Left ventricle myocardium superior (tissue), 1 donor: ENCODE results near the gene CLUH. TPM values are rescaled to one million over a fixed set of nuclear protein-coding genes. Genes with fewer than 3 reads are reported as not detected.
"Not testable (repeated sequence)": the region's sequence is repeated elsewhere in the genome, so short reads cannot be mapped to it uniquely, and the experiment has no call there.

Experiments used
- ATAC-seq: fragments of 200-7000 bp; cut with Tn5 transposase; one replicate; pipeline ENCODE4 v1.9.1; 2020; ENCODE audit warnings: mild to moderate bottlenecking, moderate library complexity
- DNase-seq: peaks from one replicate; pipeline ENCODE4 v3.0.0-alpha.2; 2020
- intact Hi-C: fragments of 100-400 bp; cut with micrococcal nuclease; formaldehyde crosslinking; loops from one replicate; pipeline ENCODE4 v1.11.0; 2022
- total RNA-seq: library from RNA; stranded (reverse); fragmentation: NEBNext Ultra II Directional; extraction: Animal tissue kit (Norgen Biotek cat#: 25700); gene quantifications from one replicate; pipeline ENCODE4 v1.2.1, GENCODE V29; 2021
- donor health status: DM: no; HTN: yes; CAD: no; lungs with severe emphysema.

The CLUH gene
- total RNA-seq, 1 donor from 2014 or later, result 205 TPM

GRCh38 chr17:2693561-2694380, 17.8 kb downstream of the CLUH start:
- DNase-seq, result no peak
- ATAC-seq, result no peak
- intact Hi-C loops, result no loop called here

- DNase-seq (no peak), ATAC-seq (no peak)
- intact Hi-C loops, result no loop called here
Observed at GRCh38 chr17:2692781-2693135, 18.8 kb downstream of the CLUH start.

- intact Hi-C loops, result no loop called here
- ATAC-seq (no peak), DNase-seq (no peak)
Observed at GRCh38 chr17:2691965-2692780, 19.4 kb downstream of the CLUH start.

GRCh38 chr17:2691069-2691871, 20.3 kb downstream of the CLUH start:
- intact Hi-C loops, result no loop called here
- no peak for DNase-seq
- ATAC-seq, result no peak

GRCh38 chr17:2690165-2691068, 21.1 kb downstream of the CLUH start:
- DNase-seq (no peak), ATAC-seq (no peak)
- intact Hi-C loops, result no loop called here

GRCh38 chr17:2689411-2690164, 22.0 kb downstream of the CLUH start:
- ATAC-seq, result peak; percentile 3
- intact Hi-C loops, result no loop called here
- DNase-seq, result peak; percentile 39

GRCh38 chr17:2688351-2689342, 22.9 kb downstream of the CLUH start:
- intact Hi-C loops, result no loop called here
- ATAC-seq (peak; percentile 49), DNase-seq (peak; percentile 46)

- DNase-seq (no peak), ATAC-seq (no peak)
- intact Hi-C loops, result no loop called here
Observed at GRCh38 chr17:2687074-2687418, 24.5 kb downstream of the CLUH start.

GRCh38 chr17:2685696-2686095, 25.9 kb downstream of the CLUH start:
- intact Hi-C loops, result no loop called here
- DNase-seq (peak; percentile 27), ATAC-seq (no peak)

GRCh38 chr17:2684549-2684948, 27.0 kb downstream of the CLUH start:
- intact Hi-C loops, result no loop called here
- DNase-seq, result peak; percentile 30
- ATAC-seq, result no peak

GRCh38 chr17:2683912-2684311, 27.7 kb downstream of the CLUH start:
- no peak for DNase-seq
- ATAC-seq, result no peak
- intact Hi-C loops, result no loop called here

- ATAC-seq, result no peak
- DNase-seq, result no peak
- intact Hi-C loops, result no loop called here
Observed at GRCh38 chr17:2682176-2682938, 29.2 kb downstream of the CLUH start.

GRCh38 chr17:2681650-2682049, 29.9 kb downstream of the CLUH start:
- no peak for DNase-seq
- intact Hi-C loops, result no loop called here
- ATAC-seq, result no peak

GRCh38 chr17:2680961-2681360, 30.6 kb downstream of the CLUH start:
- ATAC-seq (no peak), DNase-seq (no peak)
- intact Hi-C loops, result no loop called here

- ATAC-seq, intact Hi-C loops, DNase-seq: not testable (repeated sequence)
Observed at GRCh38 chr17:2679247-2679646, 32.3 kb downstream of the CLUH start.

GRCh38 chr17:2672026-2672425, 39.5 kb downstream of the CLUH start:
- DNase-seq, result no peak
- no peak for ATAC-seq
- intact Hi-C loops, result no loop called here
